Neural cell (in vitro differentiated cells): ENCODE data around the gene SMC4. TPM values are rescaled to one million over a fixed set of nuclear protein-coding genes. Genes with fewer than 3 reads are reported as not detected.

Experiments used
- H2AFZ ChIP-seq: fragments of 200-600, 300-800 bp; sonication (generic), shearing (Covaris generic); 2 replicates; pipeline ENCODE4 v1.6.0; 2014; ENCODE audit warnings: low read depth, mild to moderate bottlenecking, antibody characterized with exemption, low read length, moderate library complexity
- H3F3A ChIP-seq: fragments of 200-600 bp; shearing (Covaris generic); 2 replicates; pipeline ENCODE4 v1.6.1; 2016; ENCODE audit warnings: mild to moderate bottlenecking, moderate library complexity, mixed read lengths, antibody characterized with exemption, low read length; ENCODE audit not compliant: insufficient read depth, poor library complexity, severe bottlenecking
- H3K27ac ChIP-seq: fragments of 200-600, 300-800 bp; sonication (generic), shearing (Covaris generic); 2 replicates; pipeline ENCODE4 v1.5.1; 2014; ENCODE audit warnings: mild to moderate bottlenecking, low read length, moderate library complexity
- H3K27me3 ChIP-seq: fragments of 300-800, 200-600 bp; sonication (generic), shearing (Covaris generic); 2 replicates; pipeline ENCODE4 v1.6.0; 2014; ENCODE audit warnings: mild to moderate bottlenecking, low read depth, low read length, moderate library complexity; ENCODE audit not compliant: insufficient read depth
- H3K36me3 ChIP-seq: fragments of 300-800, 200-600 bp; sonication (generic), shearing (Covaris generic); 2 replicates; pipeline ENCODE4 v1.5.1; 2014; ENCODE audit warnings: mild to moderate bottlenecking, antibody characterized with exemption, low read length, moderate library complexity; ENCODE audit not compliant: insufficient read depth
- H3K4me2 ChIP-seq: fragments of 300-800, 200-600 bp; sonication (generic), shearing (Covaris generic); 2 replicates; pipeline ENCODE4 v1.6.0; 2014; ENCODE audit warnings: mild to moderate bottlenecking, low read length
- H3K4me3 ChIP-seq: fragments of 300-800, 200-600 bp; sonication (generic), shearing (Covaris generic); 2 replicates; pipeline ENCODE4 v1.5.1; 2014; ENCODE audit warnings: mild to moderate bottlenecking, low read length, moderate library complexity
- H3K79me2 ChIP-seq: fragments of 200-600 bp; shearing (Covaris generic); replicated peaks from 2 replicates; pipeline ENCODE4 v1.6.0; 2014; ENCODE audit warnings: mild to moderate bottlenecking, low read length, moderate library complexity; ENCODE audit not compliant: insufficient read depth
- H3K9ac ChIP-seq: fragments of 300-800, 200-600 bp; sonication (generic), shearing (Covaris generic); 2 replicates; pipeline ENCODE4 v1.6.1; 2016; ENCODE audit warnings: mild to moderate bottlenecking, low read length, mixed read lengths
- H3K9me2 ChIP-seq: fragments of 200-600 bp; shearing (Covaris generic); 2 replicates; pipeline ENCODE4 v1.6.1; 2016; ENCODE audit warnings: mild to moderate bottlenecking, low read length, mixed read lengths; ENCODE audit not compliant: insufficient read depth
- H3K9me3 ChIP-seq: fragments of 200-600, 300-800 bp; sonication (generic), shearing (Covaris generic); 2 replicates; pipeline ENCODE4 v1.6.1; 2016; ENCODE audit warnings: mild to moderate bottlenecking, mixed run types, low read length, moderate library complexity, mixed read lengths
- H4K20me1 ChIP-seq: fragments of 200-600 bp; shearing (Covaris generic); 2 replicates; pipeline ENCODE4 v1.6.1; 2016; ENCODE audit warnings: mild to moderate bottlenecking, mixed run types; ENCODE audit not compliant: insufficient read depth
- EP300 ChIP-seq: fragments of 450-650 bp; conservative IDR thresholded peaks from 2 replicates; pipeline ENCODE4 v1.6.1; 2014; ENCODE audit warnings: antibody characterized with exemption, mild to moderate bottlenecking, moderate library complexity; ENCODE audit not compliant: poor library complexity, severe bottlenecking
- EZH2 ChIP-seq: fragments of 200-600, 300-800 bp; shearing (Covaris generic), sonication (generic); IDR thresholded peaks from 2 replicates; pipeline ENCODE4 v1.6.1; 2014; ENCODE audit warnings: antibody characterized with exemption, low read length, borderline replicate concordance, mild to moderate bottlenecking; ENCODE audit not compliant: insufficient read depth, poor library complexity, severe bottlenecking
- MXI1 ChIP-seq: fragments of 450-650 bp; conservative IDR thresholded peaks from 2 replicates; pipeline ENCODE4 v1.6.1; 2014; ENCODE audit warnings: antibody characterized with exemption, mild to moderate bottlenecking; ENCODE audit not compliant: poor library complexity, severe bottlenecking
- POLR2AphosphoS5 ChIP-seq: IDR thresholded peaks from 2 replicates; pipeline ENCODE4 v1.6.1; 2012
- RAD21 ChIP-seq: fragments of 450-650 bp; conservative IDR thresholded peaks from 2 replicates; pipeline ENCODE4 v1.6.1; 2014; ENCODE audit warnings: antibody characterized with exemption, mild to moderate bottlenecking, moderate library complexity
- SMC3 ChIP-seq: fragments of 450-650 bp; conservative IDR thresholded peaks from 2 replicates; pipeline ENCODE4 v1.6.1; 2014; ENCODE audit warnings: antibody characterized with exemption, mild to moderate bottlenecking, moderate library complexity; ENCODE audit not compliant: poor library complexity
- TAF1 ChIP-seq: IDR thresholded peaks from 2 replicates; pipeline ENCODE4 v1.6.1; 2012; ENCODE audit warnings: low read depth
- polyA plus RNA-seq: library from polyadenylated mRNA; depleted of rRNA; stranded (reverse); fragments of >200 nt; gene quantifications from 2 replicates; pipeline ENCODE4 v1.2.3, GENCODE V29; 2014
- TF ChIP-seq, protein P1 (sequence below): IDR thresholded peaks from 2 replicates; pipeline ENCODE4 v1.6.1; 2012; ENCODE audit warnings: borderline replicate concordance
- TF ChIP-seq, protein P2 (sequence below): fragments of 450-650 bp; IDR thresholded peaks from 2 replicates; pipeline ENCODE4 v1.5.1; 2014; ENCODE audit warnings: antibody characterized with exemption, mild to moderate bottlenecking, moderate library complexity; ENCODE audit not compliant: poor library complexity, severe bottlenecking

The SMC4 gene
- polyA plus RNA-seq, 1 donor from 2014 or later, result 17.4 TPM

DNA sequence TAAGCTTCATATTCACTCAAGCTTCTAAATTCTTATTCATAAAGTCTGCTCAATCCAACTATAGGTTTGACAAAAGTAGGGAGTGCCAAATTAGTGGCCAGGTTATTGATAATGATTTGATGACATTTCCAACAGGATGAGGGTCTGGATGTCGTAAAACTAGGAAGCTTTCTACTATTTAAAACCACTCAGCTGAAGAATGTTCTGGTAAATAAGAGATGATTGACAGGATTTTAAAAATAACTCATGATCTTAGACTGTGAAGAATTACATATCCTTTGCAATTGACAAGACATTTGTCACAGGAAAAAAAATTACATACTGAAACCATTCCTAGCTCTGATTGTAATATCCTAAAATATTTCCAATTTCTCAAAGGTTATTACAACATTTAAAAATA lies 65.5 kb downstream of the SMC4 start:
- Histone ChIP-seq H3K27me3 (no peaks in the 10 kb centered on the region), H3K4me2 (no peak overlapping the region), H4K20me1 (no peaks in the 10 kb centered on the region), H3K9me3 (no peaks in the 10 kb centered on the region), H3K9ac (no peak overlapping the region), H3K79me2 (no peaks in the 10 kb centered on the region), H3K36me3 (no peaks in the 10 kb centered on the region), H3K4me3 (peak overlapping the region; percentile 14), H2AFZ (no peak overlapping the region), H3F3A (no peaks in the 10 kb centered on the region), H3K27ac (peak overlapping the region; percentile 59), H3K9me2 (no peaks in the 10 kb centered on the region)
- TF ChIP-seq EZH2 (no peak), EP300 (peak; percentile 37), POLR2AphosphoS5 (no peak), RAD21 (no peak), SMC3 (no peak)

DNA sequence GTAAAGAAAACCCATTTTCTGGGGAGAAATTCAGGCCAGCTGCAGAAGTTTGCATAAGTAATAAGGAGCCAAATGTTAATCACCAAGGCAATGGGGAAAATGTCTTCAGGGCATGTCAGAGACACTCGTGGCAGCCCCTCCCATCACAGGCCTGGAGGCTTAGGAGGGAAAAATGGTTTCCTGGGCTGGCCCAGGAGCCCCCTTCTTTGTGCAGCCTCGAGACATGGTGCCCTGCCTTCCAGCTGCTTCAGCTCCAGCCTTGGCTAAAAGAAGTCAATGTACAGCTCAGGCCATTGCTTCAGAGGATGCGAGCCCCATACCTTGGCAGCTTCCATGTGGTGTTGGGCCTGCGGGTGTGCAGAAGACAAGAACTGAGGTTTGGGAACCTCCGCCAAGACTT lies 70.7 kb downstream of the SMC4 start:
- Histone ChIP-seq H3F3A (no peaks in the 10 kb centered on the region), H3K79me2 (no peaks in the 10 kb centered on the region), H3K9me2 (no peaks in the 10 kb centered on the region), H3K27ac (no peak overlapping the region), H3K27me3 (no peaks in the 10 kb centered on the region), H2AFZ (no peak overlapping the region), H3K4me2 (no peak overlapping the region), H3K4me3 (no peak overlapping the region), H3K9ac (no peak overlapping the region), H3K9me3 (no peaks in the 10 kb centered on the region), H4K20me1 (no peaks in the 10 kb centered on the region), H3K36me3 (no peaks in the 10 kb centered on the region)
- TF ChIP-seq POLR2AphosphoS5, result no peak
- TF ChIP-seq RAD21, result no peak

DNA sequence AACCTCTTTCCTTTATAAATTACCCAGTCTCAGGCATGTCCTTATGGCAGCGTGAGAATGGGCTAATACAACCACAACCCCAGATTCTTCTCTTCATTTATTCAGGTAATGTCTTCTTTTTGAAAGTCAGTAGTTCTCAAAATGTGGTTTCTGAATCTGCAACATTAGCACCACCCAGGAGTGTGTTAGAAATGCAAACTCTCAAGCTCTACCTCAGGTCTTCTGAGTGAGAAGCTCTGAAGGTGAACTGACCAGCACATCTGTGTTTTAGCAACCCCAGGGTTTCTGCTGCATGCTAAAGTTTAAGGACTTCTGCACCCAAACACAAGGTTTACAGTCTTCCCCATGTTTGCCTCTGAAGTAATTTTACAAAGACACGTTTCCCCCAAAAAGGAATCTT lies 72.4 kb downstream of the SMC4 start:
- H3K4me2 ChIP-seq, result no peak overlapping the region
- no peaks in the 10 kb centered on the region for H3K27me3 ChIP-seq
- no peak overlapping the region for H3K9ac ChIP-seq
- H3K79me2 ChIP-seq, result no peaks in the 10 kb centered on the region
- no peak overlapping the region for H3K4me3 ChIP-seq
- H3K36me3 ChIP-seq, result no peaks in the 10 kb centered on the region
- H3K27ac ChIP-seq, result no peak overlapping the region
- H2AFZ ChIP-seq, result no peak overlapping the region
- H3F3A ChIP-seq, result no peaks in the 10 kb centered on the region
- no peaks in the 10 kb centered on the region for H4K20me1 ChIP-seq
- TF ChIP-seq, protein P1, sequence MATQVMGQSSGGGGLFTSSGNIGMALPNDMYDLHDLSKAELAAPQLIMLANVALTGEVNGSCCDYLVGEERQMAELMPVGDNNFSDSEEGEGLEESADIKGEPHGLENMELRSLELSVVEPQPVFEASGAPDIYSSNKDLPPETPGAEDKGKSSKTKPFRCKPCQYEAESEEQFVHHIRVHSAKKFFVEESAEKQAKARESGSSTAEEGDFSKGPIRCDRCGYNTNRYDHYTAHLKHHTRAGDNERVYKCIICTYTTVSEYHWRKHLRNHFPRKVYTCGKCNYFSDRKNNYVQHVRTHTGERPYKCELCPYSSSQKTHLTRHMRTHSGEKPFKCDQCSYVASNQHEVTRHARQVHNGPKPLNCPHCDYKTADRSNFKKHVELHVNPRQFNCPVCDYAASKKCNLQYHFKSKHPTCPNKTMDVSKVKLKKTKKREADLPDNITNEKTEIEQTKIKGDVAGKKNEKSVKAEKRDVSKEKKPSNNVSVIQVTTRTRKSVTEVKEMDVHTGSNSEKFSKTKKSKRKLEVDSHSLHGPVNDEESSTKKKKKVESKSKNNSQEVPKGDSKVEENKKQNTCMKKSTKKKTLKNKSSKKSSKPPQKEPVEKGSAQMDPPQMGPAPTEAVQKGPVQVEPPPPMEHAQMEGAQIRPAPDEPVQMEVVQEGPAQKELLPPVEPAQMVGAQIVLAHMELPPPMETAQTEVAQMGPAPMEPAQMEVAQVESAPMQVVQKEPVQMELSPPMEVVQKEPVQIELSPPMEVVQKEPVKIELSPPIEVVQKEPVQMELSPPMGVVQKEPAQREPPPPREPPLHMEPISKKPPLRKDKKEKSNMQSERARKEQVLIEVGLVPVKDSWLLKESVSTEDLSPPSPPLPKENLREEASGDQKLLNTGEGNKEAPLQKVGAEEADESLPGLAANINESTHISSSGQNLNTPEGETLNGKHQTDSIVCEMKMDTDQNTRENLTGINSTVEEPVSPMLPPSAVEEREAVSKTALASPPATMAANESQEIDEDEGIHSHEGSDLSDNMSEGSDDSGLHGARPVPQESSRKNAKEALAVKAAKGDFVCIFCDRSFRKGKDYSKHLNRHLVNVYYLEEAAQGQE, result no peak
- TF ChIP-seq RAD21, result no peak
- no peaks in the 10 kb centered on the region for H3K9me2 ChIP-seq
- no peaks in the 10 kb centered on the region for H3K9me3 ChIP-seq

DNA sequence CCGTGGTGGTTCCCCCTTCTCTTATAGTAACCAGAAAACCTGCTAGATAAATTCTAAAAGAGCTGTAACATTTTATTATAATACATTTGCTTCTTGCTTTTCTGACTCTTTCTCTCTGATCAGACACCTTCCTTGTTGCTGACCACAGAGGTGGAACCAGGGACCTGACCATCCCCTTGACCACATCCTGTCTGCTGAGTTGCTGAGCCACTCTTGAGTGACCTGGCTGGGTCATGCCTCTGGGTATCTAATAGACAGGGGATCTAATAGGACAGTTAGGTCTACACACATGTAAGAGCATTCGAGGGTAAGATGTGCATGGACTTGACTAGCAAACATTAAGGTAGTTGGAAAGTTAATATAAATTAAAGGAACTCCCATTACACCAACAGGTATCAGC lies 72.9 kb downstream of the SMC4 start:
- Histone ChIP-seq H3K9me3 (no peaks in the 10 kb centered on the region), H3K27me3 (no peaks in the 10 kb centered on the region), H3K9ac (no peak overlapping the region), H3K4me2 (no peak overlapping the region), H3K9me2 (no peaks in the 10 kb centered on the region), H3K4me3 (no peak overlapping the region), H3K27ac (no peak overlapping the region), H2AFZ (no peak overlapping the region), H3F3A (no peaks in the 10 kb centered on the region), H3K36me3 (no peaks in the 10 kb centered on the region), H4K20me1 (no peaks in the 10 kb centered on the region), H3K79me2 (no peaks in the 10 kb centered on the region)
- no peak for TF ChIP-seq POLR2AphosphoS5
- TF ChIP-seq SMC3, result no peak
- TF ChIP-seq, protein P2, sequence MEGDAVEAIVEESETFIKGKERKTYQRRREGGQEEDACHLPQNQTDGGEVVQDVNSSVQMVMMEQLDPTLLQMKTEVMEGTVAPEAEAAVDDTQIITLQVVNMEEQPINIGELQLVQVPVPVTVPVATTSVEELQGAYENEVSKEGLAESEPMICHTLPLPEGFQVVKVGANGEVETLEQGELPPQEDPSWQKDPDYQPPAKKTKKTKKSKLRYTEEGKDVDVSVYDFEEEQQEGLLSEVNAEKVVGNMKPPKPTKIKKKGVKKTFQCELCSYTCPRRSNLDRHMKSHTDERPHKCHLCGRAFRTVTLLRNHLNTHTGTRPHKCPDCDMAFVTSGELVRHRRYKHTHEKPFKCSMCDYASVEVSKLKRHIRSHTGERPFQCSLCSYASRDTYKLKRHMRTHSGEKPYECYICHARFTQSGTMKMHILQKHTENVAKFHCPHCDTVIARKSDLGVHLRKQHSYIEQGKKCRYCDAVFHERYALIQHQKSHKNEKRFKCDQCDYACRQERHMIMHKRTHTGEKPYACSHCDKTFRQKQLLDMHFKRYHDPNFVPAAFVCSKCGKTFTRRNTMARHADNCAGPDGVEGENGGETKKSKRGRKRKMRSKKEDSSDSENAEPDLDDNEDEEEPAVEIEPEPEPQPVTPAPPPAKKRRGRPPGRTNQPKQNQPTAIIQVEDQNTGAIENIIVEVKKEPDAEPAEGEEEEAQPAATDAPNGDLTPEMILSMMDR, result no peak
- TF ChIP-seq EP300, result no peak
- no peak for TF ChIP-seq MXI1
- TF ChIP-seq EZH2, result no peak
- TF ChIP-seq RAD21, result no peak
- TF ChIP-seq TAF1, result no peak
